Measurements from ENCODE around the gene TELO2. TPM values are rescaled to one million over a fixed set of nuclear protein-coding genes. Genes with fewer than 3 reads are reported as not detected.

The TELO2 gene
- total RNA-seq, 4 donors from 2014 or later: 34.5 to 105 (median 82.4) TPM

DNA sequence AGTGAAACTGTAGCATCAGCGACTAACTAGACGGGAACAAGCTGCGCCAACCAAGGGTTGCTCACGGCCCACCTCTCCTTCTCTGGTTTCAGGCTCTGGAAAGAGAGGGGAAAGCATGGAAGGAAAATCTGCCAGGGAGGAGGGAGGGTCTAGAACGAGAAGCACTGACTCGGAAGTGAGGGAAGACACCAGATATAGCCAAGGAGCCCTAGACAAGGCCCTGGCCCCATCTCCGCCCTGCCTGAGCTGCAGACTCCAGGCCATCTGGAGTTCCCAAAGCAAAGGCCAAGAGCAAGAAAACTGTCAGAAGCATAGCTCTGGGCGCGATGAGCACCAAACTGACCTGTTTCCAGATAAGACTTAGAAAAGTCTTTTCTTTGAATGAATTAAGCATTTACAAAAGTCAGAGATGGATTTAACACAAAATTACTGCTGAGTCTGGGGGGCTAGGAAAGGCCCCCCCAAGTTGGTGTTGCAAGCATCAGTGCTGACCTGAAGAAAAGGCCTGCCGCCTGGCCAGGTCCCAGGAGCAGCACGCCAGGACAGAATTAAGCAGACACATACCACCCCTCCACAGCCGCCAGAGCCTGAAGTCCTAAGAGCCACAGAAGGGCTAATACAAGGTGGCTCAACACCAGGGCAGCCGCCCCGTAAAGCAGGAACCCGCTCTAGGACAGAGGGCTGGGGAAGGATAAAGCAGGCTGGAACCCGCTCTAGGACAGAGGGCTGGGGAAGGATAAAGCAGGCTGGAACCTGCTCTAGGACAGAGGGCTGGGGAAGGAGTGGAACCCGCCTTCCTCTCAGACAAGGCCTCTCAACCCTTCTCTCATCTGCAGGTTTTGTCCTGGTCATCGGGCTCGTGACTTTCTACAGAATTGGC lies 61.0 kb downstream of the TELO2 start:
- TF ChIP-seq, protein P1, sequence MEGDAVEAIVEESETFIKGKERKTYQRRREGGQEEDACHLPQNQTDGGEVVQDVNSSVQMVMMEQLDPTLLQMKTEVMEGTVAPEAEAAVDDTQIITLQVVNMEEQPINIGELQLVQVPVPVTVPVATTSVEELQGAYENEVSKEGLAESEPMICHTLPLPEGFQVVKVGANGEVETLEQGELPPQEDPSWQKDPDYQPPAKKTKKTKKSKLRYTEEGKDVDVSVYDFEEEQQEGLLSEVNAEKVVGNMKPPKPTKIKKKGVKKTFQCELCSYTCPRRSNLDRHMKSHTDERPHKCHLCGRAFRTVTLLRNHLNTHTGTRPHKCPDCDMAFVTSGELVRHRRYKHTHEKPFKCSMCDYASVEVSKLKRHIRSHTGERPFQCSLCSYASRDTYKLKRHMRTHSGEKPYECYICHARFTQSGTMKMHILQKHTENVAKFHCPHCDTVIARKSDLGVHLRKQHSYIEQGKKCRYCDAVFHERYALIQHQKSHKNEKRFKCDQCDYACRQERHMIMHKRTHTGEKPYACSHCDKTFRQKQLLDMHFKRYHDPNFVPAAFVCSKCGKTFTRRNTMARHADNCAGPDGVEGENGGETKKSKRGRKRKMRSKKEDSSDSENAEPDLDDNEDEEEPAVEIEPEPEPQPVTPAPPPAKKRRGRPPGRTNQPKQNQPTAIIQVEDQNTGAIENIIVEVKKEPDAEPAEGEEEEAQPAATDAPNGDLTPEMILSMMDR (IDR thresholded peaks at IDR 0.05): no peak
- TF ChIP-seq POLR2A (IDR thresholded peaks at IDR 0.05): no peak
- DNase-seq: no peak
- Histone ChIP-seq H3K36me3 (peaks cover 0 to 36% (median 0%) of the 10 kb centered on the region in 3 donors), H3K27ac (no peak overlapping the region), H3K9me3 (no peaks in the 10 kb centered on the region), H3K27me3 (no peaks in the 10 kb centered on the region), H3K4me1 (peaks cover 0 to 17% (median 0%) of the 10 kb centered on the region in 4 donors), H3K4me3 (no peak overlapping the region)

DNA sequence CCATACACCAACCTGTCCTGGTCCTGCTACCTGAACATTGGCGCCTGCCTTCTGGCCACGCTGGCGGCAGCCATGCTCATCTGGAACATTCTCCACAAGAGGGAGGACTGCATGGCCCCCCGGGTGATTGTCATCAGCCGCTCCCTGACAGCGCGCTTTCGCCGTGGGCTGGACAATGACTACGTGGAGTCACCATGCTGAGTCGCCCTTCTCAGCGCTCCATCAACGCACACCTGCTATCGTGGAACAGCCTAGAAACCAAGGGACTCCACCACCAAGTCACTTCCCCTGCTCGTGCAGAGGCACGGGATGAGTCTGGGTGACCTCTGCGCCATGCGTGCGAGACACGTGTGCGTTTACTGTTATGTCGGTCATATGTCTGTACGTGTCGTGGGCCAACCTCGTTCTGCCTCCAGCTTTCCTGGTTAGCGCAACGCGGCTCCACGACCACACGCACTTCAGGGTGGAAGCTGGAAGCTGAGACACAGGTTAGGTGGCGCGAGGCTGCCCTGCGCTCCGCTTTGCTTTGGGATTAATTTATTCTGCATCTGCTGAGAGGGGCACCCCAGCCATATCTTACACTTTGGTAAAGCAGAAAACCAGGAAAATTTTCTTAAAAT lies 61.8 kb downstream of the TELO2 start:
- TF ChIP-seq, protein P1 (IDR thresholded peaks at IDR 0.05): no peak
- no peak for TF ChIP-seq POLR2A (IDR thresholded peaks at IDR 0.05)
- Histone ChIP-seq H3K36me3 (peaks cover 0 to 36% (median 0%) of the 10 kb centered on the region in 3 donors), H3K27ac (no peak overlapping the region)

DNA sequence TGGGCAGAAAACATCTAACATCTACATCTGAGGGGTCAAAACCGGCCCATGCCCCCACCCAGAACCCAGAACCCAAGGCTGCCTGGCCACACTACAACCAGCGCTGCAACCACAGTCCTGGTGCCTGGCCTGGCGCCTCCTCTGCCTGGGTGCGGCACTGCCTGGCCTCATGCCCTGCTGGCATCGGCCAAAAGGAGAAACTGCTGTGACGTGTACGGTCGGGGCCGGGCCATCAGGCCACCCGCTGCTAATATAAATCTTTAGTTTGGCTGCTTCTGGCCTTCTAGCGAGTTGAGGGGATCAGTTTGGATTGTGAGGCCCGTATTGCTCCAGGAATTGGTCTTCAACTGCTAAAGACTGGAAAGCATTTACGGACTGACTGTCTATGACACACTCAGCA lies 63.1 kb downstream of the TELO2 start:
- Histone ChIP-seq H3K9me3 (no peaks in the 10 kb centered on the region), H3K27ac (no peak overlapping the region), H3K4me3 (no peak overlapping the region), H3K27me3 (no peaks in the 10 kb centered on the region), H3K36me3 (peaks cover 0 to 36% (median 0%) of the 10 kb centered on the region in 3 donors), H3K4me1 (peaks cover 0 to 6% (median 0%) of the 10 kb centered on the region in 4 donors)
- TF ChIP-seq, protein P1 (IDR thresholded peaks at IDR 0.05): no peak
- TF ChIP-seq POLR2A (IDR thresholded peaks at IDR 0.05): no peak
- DNase-seq: no peak

More for the DNA sequence above, 61.8 kb downstream of the TELO2 start:
- peaks cover 0 to 10% (median 0%) of the 10 kb centered on the region in 4 donors for H3K4me1 ChIP-seq
- DNase-seq: no peak
- no peaks in the 10 kb centered on the region for H3K27me3 ChIP-seq
- H3K9me3 ChIP-seq: no peaks in the 10 kb centered on the region
- no peak overlapping the region for H3K4me3 ChIP-seq

DNA sequence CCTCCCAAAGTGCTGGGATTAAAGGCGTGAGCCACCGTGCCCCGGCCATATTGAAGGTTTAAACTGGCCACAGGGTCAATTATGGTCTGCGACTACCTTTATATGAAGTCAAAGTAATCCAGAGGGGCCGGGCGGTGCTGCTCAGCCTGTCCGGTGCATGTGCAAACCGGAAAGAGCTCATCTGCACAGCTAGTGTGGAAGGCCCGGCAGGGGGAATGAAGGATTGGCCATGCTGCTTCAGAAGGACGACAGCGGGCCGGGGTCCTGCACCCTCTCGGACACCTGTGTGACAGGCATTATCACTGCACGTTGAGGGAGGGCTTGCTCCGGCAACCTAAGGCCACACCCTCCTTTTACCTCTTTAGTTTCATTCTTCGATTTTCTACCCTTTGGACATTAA lies 63.9 kb downstream of the TELO2 start:
- H3K27ac ChIP-seq: no peak overlapping the region
- H3K36me3 ChIP-seq: peaks cover 0 to 36% (median 0%) of the 10 kb centered on the region in 3 donors
- H3K27me3 ChIP-seq: no peaks in the 10 kb centered on the region
- peaks cover 0 to 6% (median 0%) of the 10 kb centered on the region in 4 donors for H3K4me1 ChIP-seq
- no peak overlapping the region for H3K4me3 ChIP-seq
- no peak for TF ChIP-seq POLR2A (IDR thresholded peaks at IDR 0.05)
- TF ChIP-seq, protein P1 (IDR thresholded peaks at IDR 0.05): no peak
- H3K9me3 ChIP-seq: no peaks in the 10 kb centered on the region
- DNase-seq: no peak

DNA sequence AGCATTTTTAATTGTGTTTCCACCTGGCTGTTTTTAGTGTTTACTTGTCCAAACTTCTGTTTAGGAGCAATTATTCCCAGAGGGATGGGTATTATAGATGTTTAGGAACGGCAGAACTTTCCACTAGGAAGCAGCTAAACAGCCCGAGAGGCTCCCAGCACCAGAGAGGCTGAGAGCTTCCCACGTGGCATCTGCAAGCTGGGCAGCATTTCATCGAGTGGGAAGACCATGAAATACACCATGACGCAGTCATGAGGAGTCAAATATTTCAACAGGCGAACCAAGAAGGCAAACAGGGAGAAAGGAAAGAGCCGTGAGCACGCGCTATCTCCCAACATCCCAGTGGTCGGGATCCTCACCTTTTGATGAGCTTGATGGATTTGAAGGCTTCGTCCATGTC lies 64.4 kb downstream of the TELO2 start:
- no peak for DNase-seq
- no peak overlapping the region for H3K27ac ChIP-seq
- TF ChIP-seq, protein P1 (IDR thresholded peaks at IDR 0.05): no peak
- no peak for TF ChIP-seq POLR2A (IDR thresholded peaks at IDR 0.05)
- peaks cover 0 to 36% (median 0%) of the 10 kb centered on the region in 3 donors for H3K36me3 ChIP-seq
- H3K9me3 ChIP-seq: no peaks in the 10 kb centered on the region
- H3K4me1 ChIP-seq: peaks cover 0 to 6% (median 0%) of the 10 kb centered on the region in 4 donors
- no peak overlapping the region for H3K4me3 ChIP-seq
- no peaks in the 10 kb centered on the region for H3K27me3 ChIP-seq

All from Peyer's patch (tissue), 4 donors.